Embryonic facial prominence (tissue), 1 donor: ENCODE data around the gene MAOB.

Experiments used
- DNase-seq: peaks from one replicate; pipeline ENCODE4 v3.0.0-alpha.2; 2016; ENCODE audit errors: extremely low spot score

Gene MAOB

DNA sequence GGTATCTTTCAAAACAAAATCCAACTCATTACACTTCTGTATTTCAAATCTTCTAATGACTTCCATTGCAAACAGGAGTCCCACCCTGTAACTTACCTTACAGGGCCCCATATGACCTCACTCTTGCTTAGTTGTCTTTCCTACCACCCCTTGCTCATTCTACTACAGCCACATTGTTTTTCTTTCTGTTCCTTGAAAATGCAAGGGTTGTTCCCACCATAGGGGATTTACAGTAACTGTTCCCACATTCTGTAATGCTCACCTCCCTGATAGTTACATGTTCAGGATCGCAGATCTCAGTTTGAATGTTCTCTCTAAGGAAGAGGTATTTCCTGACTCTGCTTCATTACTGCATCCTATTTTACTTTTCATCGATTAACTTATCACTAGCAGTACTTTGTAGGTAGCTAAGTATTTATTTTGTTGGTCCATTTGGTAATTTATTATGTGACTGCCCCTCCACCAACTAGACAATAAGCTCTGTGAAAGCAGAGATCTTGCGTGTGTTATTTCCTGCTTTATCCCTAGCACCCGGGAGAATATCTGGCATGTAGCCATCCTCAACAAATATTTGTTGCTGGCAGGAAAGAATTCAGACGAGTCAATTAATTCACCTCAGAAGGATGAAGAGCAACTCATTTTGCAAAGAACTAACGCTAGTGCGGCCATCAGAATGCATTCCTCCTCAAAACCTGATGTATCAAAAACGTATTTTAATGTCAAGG, 21.4 kb downstream of the MAOB start:
- DNase-seq = no peak

DNA sequence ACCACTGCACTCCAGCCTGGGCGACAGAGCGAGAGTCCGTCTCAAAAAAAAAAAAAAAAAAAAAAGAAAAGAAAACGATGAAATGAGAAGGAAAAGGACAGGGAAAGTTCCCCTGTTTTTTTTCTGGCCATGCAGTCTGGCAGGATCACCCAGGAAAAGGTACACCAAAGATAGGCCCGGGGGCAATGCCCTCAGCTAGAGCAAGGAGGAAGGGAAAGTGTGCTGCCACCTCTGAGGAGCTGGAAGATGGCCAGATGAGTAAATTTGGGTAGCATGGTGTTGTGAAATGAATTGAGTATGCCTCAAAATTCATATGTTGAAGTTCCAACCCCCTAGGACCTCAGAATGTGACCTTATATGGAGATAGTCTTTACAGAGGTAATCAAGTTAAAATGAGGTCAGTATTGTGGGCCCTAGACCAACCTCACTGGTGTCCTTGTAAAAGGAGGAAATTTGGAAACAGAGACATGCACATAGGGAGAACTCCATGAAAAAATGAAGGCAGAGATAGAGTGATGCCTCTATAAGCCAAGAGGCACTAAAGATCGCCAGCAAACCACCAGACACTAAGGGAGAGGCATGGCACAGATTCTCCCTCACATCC, 28.9 kb downstream of the MAOB start:
- no peak for DNase-seq

DNA sequence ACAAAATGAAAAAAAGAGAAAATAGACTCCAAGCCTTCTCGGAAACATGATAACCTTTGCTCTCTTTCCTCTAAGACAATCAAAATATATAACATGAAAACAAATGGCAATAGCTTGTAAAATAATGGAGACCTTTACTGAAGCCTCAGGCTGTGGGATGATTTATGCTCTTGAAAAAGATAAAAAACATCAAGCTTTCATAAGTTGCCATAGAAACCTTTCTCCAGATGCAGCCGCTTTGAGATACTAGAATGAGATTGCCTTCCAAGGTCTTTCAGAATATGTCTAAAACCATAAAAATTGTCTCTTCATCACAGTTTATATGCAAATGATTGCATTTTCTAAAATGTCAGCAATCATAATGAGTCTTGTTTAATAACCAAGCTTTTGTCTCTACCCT, 31.6 kb downstream of the MAOB start:
- DNase-seq = no peak

DNA sequence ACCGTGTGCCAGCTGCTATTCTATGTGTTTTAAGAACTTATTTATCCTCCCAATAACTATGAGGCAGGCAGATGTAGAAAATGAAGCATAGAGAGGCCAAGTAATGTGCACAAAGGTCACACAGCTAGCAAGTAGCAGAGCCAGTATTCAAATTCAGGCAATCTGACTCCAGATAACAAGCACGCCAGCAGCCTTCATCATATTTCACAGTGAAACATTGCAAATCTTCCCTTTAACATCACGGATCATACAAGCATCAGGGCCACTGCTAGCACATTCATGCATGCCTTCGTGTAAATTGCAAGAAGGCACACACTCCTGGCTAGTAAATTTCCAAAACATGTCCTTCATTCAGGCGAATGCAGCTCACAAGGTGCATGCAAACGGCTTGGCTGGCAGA, 33.1 kb downstream of the MAOB start:
- DNase-seq = no peak

DNA sequence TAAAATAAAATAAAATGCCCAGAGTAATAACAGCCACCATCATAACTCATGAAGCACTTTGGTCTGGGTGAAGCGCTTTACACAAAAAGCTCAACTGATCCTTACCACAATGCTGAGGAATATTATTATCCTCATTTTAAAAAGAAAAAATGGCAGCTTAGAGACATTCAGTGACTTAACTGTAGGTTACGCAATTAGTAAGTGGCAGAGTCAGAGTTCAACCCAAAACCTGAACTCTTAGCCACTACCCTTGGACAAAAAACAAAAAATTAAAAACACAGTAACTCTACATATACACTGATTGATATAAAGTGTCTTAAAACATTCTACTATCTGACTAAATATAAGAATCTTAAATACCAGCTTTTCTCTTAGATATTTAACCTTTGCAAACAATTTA, 34.9 kb downstream of the MAOB start:
- no peak for DNase-seq

DNA sequence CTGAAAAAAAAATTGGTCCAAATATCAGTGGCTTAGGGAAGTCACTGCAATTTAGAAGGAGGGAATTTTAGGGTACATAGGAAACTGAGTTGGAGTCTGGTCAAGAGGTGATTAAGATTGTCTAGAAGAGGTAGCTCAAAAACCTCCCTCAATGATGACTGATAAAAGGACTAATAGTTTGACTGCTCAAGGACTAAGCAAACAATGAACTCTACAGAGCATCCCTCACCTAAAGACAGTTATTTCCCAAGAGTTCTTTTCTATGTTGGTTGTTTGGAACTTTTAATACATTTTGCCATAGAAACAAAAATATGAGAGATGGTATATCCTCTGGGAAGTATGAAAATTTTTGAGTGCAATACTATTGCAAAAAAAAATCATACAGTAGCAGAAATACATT, 35.7 kb downstream of the MAOB start:
- DNase-seq = no peak

DNA sequence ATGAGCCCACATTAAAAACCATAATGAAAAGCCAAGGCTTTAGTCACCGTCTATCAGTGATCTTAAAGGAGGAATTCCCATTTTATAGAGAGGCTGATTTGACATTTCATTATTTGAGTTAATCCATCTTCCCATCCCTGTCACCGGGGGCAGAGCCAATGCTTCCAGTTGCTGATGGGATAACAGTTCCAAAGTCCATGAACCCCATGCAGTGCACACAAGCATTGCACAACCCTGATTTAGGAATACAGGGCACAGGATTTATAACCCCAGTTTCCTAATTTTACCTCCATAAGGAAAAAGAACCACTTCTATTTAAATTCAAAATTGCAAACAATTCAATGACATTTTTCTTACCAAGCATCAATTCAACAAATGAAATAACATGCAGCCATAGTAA, 36.5 kb downstream of the MAOB start:
- no peak for DNase-seq

DNA sequence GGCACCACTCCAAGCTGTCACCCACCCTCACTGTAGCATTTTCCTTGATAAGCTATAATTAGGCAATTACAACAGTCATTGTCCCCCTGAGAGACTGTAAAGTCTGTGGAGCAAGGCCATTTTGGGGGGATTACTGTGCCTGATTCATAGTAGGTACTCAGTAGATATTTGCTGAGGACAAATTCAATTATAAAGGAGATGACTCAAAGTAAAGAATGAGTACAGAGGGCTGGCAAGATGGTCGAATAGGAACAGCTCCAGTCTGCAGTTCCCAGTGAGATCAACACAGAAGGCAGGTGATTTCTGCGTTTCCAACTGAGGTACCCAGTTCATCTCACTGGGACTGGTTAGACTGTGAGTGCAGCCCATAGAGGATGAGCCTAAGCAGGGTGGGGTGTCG, 42.0 kb downstream of the MAOB start:
- no peak for DNase-seq

DNA sequence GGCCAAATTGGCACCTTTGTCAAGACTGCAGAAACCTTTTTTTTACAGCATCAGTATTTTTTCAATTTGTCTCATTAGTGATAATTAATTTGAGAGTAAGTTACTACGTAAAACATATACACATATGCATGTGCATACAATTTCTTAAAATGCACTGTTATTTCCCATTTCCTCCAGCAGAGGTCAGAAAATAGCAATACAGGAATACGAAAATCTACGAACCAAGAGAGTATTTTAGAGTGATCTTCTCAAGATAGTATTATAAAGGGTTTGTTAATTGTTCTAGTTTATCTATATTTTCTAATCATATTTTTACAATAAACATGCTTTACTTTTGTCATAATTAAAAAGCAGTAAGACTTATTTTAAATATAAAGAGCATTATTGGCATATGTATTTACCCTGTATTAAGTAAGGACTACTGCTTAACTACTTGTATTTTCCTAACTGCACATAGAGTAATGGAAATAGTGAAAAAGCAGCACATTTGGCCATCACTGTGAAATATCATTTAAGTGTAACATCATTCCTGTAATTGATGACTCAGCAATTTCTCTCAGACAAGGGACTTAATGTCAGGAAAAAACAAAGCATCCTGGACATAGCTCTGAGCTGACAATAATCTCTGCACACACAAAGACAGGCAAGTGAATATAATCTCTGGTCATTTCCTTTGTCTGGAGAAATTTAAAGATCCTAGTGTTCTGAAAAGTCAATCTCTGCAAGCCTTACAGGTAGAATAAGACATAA, 45.6 kb downstream of the MAOB start:
- DNase-seq = no peak

DNA sequence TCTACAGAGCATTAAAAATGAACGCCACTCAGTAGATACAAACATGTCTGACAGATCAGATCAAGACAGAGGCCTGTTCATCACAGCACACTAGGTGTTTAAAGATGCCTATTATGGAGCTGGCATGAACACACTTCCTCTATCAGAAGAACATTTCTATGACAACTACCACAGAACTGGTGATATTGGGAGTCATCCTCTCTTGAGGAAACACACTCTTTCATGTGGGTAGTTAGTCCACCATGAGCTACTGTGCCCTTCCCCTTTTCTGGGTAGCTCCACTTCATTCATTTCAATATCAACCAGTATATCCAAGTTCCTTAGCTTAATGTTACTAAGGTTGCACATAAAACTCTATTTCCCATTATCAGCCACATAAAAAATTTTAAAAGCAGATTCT, 46.7 kb downstream of the MAOB start:
- DNase-seq = no peak

DNA sequence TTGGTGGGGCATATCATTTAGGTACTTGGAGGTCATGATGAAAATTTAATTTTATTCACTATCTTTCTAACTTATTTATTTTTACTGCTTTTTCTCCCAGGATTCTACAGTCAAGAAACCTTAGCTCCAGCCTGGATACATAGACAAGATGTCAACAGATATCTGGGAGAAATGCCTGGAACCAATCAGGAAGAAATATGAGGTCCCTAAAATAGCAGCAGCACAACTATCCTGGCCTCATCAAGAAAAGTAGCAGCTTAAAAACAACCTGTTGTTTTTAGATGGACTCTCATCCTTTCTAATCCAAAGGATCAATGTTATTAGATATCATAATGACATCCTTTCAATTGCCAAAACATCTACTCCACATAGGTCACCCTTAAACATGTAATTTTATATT, 54.5 kb downstream of the MAOB start:
- DNase-seq = no peak

DNA sequence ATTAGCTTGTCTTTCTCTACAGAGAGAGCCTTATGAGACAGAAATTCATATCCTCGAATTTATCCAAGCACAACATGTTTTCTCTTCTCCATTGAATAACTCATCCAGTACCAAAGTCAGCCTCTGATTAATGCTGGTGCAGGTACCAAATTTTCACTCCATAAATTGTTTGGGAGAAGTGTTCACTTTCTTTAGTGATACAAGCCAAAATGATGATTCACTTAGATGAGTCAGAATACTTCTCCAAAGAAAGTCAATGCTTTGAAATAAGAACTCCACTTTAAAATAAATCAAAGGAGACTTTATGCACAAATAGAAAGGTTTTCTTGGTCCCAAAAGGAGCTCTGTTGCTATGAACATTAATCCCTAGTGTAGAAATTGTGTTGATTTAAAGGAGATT, 60.2 kb downstream of the MAOB start:
- DNase-seq = no peak

DNA sequence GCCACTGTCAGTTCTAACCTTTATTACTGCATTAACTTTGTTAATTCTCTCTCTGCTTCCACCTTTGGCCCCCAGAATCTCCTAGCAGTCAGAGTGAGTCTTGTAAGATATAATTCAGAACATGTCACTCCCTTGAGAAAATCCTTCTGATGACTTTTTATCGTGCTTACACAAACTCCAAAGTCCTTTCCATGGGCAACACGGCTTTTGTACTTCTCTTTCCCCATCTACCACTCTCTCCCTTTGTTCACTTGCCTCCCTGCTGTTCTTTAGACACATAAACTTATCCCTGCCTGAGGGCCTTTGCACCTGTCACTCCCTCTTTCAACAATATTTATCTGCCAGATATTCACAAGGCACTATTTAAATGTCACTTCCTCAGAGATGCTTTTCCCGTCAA, 64.8 kb downstream of the MAOB start:
- DNase-seq = no peak

DNA sequence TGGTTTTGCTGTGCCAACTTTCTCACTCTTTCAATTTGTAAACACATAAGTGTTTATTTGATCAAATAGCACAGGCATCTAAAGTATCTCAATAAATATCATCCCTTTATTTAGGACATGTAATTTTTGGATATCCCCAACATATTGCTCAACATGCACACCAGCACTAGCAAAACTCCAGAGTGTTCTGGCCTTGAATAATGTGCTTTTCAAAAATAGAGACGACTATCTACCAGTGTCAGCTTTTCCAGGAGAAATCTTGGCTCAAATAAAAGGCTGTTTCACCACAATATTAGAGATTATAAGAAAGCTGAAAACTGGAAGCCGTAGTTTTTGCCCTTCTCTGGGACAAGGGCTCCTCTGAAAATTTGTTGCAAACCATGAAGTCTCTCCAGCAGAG, 67.0 kb downstream of the MAOB start:
- no peak for DNase-seq

DNA sequence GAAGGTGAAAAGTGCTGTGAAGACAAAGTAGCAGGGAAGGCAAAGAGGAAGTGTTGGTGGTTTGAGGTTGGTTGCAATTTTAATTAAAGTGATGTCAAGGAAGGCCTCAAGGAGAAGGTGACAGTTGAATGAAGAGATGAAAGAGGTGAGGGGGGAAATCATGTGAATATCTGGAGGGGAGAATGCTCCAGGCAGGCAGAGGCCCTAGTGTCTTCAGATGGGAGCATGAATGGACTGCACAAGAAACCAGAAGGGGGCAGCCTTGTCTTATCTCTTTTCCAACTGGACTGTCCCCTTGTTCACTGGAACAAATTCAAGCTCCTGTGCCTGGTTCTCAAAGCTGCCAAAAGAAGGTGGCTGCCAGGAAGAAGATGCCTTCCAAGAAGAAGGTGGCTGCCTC, 68.4 kb downstream of the MAOB start:
- no peak for DNase-seq

DNA sequence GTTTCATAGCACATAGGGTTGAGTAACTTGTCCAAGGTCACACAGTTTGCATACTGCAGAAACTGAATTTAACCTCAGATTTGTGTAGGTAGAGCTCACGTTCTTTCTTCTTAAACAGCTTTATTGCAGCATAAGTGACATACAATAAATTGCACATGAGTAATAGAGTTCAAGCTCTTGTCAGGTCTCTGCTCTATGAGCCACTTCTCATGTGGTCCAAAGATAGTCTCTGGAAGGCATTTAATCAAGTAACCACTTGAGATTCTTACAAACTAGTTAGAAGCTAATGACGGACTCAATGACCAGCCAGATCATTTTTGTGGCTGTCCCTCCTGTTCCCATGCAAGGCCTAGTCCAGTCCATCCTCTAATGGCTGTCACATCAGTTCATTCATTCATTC, 68.9 kb downstream of the MAOB start:
- DNase-seq = no peak

DNA sequence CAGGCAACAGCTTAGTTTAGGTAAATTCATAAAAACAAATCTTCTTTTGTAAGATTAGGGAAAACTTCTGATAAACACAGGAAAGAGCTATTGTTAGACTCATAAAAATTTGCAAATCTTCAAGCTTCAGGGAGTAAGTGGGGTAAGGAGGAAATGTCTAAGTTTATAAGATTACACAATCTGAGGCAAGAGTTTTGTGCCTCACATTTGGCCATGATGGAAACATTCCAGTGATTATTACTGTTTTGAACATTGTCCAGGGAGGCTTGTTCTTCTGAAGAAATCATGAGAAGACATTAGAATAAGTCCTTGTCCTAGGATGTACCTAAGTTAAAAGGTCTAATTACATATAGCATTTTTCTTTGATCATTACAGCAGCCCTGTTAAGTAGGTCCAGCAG, 72.8 kb downstream of the MAOB start:
- DNase-seq = no peak

DNA sequence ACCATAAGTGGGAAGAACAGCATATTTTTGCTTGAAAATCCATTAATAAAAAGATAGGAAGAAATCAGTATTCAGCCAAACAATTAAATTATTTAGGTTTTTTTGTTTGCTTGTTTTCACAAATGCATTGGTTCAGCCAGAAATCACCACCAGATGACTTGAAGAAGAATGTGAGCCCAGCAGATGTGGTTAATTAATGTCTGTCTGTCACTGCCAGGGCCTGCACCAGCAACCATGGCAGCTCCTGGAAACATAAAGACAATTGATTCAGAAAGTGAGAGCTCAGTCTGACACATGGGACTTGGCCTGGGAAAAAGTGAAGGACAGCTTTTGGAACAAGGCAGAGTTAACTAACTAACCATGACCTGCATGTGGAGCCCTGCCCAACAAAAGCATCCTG, 74.0 kb downstream of the MAOB start:
- DNase-seq = no peak

DNA sequence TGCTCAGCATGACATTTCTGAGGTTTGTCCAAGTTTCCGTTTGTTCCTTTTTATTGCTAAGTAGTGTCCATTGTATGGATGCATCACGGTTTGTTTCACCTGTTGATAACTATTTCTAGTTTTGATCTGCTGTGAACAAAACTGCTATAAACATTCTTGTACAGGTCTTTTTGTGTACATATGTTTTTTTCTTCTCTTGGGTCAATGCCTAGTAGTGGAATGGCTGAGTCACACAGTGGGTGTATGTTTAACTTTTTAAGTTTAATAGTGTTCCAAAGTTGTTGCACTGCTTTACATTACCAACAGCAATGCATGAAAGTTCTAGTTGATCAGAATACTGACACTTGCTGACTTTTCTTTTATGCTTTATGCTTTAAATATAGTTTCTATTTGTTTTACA, 76.7 kb downstream of the MAOB start:
- no peak for DNase-seq

DNA sequence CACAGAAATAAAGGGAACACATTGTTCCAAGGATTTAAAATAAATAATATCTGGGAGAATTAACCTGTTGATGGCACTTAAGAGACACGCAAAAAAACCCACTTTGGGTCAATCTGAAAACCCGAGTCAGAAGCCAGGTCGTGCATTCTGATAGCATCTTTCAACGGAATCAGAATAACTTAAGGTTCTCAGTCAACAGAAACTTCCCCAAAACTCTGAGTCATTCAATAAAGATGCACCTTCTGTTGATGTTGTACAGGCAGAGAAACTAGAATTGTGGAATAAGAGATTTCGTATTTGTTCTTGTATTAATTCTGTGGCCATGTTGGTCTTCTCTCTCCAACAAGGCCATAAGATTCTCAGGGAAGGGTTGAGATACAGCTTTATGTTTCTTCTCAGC, 78.2 kb downstream of the MAOB start:
- DNase-seq = no peak

DNA sequence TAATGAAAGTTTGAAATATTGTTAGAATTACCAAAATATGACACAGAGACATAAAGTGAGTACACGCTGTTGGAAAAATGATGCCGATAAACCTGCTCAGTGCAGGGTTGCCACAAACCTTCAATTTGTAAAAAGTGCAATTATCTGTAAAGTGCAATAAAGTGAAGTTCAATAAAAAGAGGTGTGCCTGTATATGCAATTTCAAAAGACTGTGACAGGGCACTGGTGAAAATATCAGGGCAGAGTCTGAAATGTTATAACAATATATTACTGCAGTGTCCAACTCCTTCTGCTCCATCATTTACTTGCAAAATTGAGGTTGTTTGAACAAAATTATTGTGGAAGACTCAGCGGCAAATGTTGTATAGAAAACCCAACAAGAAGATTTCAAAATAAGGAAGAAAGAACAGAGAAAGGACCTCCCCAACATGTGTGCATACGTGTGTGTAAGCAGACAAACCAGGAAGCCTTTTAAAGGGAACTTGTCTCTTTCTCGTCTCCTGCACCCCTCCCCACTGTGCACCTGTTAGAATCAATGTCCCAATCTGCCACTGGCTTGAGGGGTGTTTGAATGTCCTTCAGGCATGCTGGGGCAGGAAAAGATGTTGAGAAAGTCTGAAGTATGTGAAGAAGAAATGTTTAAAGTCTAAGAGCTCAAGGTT, 96.2 kb downstream of the MAOB start:
- no peak for DNase-seq

DNA sequence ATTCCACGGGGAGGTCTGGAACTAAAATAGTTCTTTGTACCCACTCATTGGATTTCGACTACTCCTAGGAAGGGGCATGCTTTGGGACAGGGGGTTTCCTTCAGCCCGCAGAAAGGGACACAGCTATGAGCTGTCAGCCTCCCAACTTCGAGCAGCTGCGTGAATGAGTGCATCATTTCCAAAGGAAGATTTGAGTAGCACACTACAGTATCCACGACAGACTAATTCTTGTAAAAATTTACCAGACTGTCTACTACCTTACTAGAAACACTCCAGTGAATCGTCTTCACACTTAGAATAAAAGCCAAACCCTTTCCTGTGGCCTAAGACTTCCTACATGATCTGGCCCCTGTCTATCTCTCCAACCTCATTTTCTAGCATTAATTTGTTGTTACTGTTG, 124.2 kb downstream of the MAOB start:
- DNase-seq = no peak

DNA sequence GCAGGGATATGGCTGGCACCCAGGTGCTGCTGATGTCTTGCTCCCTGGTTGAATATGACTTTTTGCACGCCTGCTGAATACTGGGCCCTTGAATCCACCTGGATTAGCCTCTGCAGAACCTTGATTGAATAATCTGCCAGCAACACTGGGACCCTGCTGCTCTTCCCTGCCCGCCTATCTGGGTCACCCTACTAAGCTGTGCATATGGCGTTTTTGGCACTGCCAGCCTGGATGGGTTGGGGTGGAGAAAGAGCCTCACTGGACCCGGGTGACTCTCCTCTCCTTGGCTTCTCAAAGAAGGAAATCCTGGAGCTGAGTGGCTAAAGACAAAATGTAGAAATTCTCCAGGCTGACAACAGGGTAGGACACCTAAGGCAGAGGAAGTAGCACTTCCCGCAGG, 126.2 kb downstream of the MAOB start:
- DNase-seq = no peak
